ENCODE results near the gene PLEKHA4. TPM values are rescaled to one million over a fixed set of nuclear protein-coding genes. Genes with fewer than 3 reads are reported as not detected.
A peak's percentile ranks its signal among the peaks of the same experiment; 100 is the strongest.

The PLEKHA4 gene
- total and polyA plus RNA-seq, 2 of the 13 experiments (the other 11 are each of a cell fraction or from before 2014, with no cell fraction given): 4.8 to 6.0 TPM

DNA sequence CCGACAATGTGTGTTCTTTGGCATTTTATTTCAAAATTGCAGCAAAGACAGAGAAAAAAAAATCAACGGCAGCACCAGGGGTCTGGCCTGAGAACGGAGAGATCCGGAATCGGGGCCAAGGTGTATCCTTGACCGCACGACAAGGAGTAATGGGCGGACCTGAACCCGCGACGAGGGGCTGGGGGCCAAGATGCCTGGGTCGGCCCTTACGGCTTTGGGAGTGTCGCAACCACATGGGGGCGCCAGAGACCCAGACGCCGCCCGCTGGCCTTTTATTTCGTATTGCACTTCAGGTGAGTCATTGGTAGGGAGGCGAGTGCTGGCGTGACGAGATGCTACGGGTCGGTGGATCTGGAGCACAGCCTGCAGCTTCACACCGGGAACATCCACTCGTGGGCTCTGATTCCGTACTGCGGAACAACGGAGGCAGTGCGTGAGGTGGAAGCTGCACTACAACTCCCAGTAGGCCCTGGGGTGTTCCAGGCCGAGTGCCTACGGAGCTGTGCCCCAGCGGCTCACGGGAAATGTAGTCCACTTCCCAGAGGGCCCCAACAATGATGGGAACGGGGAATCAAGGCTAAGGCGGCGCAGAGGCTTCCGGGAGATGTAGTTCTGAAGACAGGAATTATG lies 73.2 kb downstream of the PLEKHA4 start (continued):
- TF ChIP-seq, protein P1, sequence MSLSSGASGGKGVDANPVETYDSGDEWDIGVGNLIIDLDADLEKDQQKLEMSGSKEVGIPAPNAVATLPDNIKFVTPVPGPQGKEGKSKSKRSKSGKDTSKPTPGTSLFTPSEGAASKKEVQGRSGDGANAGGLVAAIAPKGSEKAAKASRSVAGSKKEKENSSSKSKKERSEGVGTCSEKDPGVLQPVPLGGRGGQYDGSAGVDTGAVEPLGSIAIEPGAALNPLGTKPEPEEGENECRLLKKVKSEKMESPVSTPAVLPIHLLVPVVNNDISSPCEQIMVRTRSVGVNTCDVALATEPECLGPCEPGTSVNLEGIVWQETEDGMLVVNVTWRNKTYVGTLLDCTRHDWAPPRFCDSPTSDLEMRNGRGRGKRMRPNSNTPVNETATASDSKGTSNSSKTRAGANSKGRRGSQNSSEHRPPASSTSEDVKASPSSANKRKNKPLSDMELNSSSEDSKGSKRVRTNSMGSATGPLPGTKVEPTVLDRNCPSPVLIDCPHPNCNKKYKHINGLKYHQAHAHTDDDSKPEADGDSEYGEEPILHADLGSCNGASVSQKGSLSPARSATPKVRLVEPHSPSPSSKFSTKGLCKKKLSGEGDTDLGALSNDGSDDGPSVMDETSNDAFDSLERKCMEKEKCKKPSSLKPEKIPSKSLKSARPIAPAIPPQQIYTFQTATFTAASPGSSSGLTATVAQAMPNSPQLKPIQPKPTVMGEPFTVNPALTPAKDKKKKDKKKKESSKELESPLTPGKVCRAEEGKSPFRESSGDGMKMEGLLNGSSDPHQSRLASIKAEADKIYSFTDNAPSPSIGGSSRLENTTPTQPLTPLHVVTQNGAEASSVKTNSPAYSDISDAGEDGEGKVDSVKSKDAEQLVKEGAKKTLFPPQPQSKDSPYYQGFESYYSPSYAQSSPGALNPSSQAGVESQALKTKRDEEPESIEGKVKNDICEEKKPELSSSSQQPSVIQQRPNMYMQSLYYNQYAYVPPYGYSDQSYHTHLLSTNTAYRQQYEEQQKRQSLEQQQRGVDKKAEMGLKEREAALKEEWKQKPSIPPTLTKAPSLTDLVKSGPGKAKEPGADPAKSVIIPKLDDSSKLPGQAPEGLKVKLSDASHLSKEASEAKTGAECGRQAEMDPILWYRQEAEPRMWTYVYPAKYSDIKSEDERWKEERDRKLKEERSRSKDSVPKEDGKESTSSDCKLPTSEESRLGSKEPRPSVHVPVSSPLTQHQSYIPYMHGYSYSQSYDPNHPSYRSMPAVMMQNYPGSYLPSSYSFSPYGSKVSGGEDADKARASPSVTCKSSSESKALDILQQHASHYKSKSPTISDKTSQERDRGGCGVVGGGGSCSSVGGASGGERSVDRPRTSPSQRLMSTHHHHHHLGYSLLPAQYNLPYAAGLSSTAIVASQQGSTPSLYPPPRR (CRISPR knock-in tag; IDR thresholded peaks at IDR 0.05; ENCODE audit: borderline replicate concordance): no peak
- TF ChIP-seq U2AF1 (optimal IDR thresholded peaks at IDR 0.05; ENCODE audit: low read depth, low read length): no peak
- TF ChIP-seq ZBTB42 (CRISPR knock-in tag; IDR thresholded peaks at IDR 0.05): no peak
- no peak for TF ChIP-seq PHF20 (CRISPR knock-in tag; IDR thresholded peaks at IDR 0.05)
- no peak for TF ChIP-seq ZNF343 (CRISPR knock-in tag; IDR thresholded peaks at IDR 0.05)
- 0 out of 2 replicates have a peak, but pooled peaks have one; percentile 31 for TF ChIP-seq ZFP1 (CRISPR knock-in tag; IDR thresholded peaks at IDR 0.05)
- no peak for TF ChIP-seq CCDC6 (CRISPR knock-in tag; IDR thresholded peaks at IDR 0.05)
- no peak for TF ChIP-seq ZNF138 (CRISPR knock-in tag; IDR thresholded peaks at IDR 0.05; ENCODE audit: low read depth)
- no peak for TF ChIP-seq GPN1 (CRISPR knock-in tag; IDR thresholded peaks at IDR 0.05; ENCODE audit: borderline replicate concordance)
- 0 out of 2 replicates have a peak, but pooled peaks have one; percentile 41 for TF ChIP-seq MED1 (CRISPR knock-in tag; IDR thresholded peaks at IDR 0.05)
- no peak for TF ChIP-seq DNMT1 (CRISPR knock-in tag; IDR thresholded peaks at IDR 0.05)
- TF ChIP-seq PHB2 (IDR thresholded peaks at IDR 0.05; ENCODE audit: partially characterized antibody): no peak
- TF ChIP-seq, protein P2, sequence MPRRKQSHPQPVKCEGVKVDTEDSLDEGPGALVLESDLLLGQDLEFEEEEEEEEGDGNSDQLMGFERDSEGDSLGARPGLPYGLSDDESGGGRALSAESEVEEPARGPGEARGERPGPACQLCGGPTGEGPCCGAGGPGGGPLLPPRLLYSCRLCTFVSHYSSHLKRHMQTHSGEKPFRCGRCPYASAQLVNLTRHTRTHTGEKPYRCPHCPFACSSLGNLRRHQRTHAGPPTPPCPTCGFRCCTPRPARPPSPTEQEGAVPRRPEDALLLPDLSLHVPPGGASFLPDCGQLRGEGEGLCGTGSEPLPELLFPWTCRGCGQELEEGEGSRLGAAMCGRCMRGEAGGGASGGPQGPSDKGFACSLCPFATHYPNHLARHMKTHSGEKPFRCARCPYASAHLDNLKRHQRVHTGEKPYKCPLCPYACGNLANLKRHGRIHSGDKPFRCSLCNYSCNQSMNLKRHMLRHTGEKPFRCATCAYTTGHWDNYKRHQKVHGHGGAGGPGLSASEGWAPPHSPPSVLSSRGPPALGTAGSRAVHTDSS (CRISPR knock-in tag; conservative IDR thresholded peaks at IDR 0.05): no peak
- TF ChIP-seq ZFAT (CRISPR knock-in tag; conservative IDR thresholded peaks at IDR 0.05): no peak
- TF ChIP-seq MLLT10 (CRISPR knock-in tag; IDR thresholded peaks at IDR 0.05): no peak
- TF ChIP-seq GATAD2A (CRISPR knock-in tag; IDR thresholded peaks at IDR 0.05): peak; percentile 66
- no peak for TF ChIP-seq ZNF260 (CRISPR knock-in tag; IDR thresholded peaks at IDR 0.05; ENCODE audit: borderline replicate concordance, low read depth)
- no peak for TF ChIP-seq ZNF432 (CRISPR knock-in tag; IDR thresholded peaks at IDR 0.05; ENCODE audit: borderline replicate concordance)
- TF ChIP-seq, protein P3, sequence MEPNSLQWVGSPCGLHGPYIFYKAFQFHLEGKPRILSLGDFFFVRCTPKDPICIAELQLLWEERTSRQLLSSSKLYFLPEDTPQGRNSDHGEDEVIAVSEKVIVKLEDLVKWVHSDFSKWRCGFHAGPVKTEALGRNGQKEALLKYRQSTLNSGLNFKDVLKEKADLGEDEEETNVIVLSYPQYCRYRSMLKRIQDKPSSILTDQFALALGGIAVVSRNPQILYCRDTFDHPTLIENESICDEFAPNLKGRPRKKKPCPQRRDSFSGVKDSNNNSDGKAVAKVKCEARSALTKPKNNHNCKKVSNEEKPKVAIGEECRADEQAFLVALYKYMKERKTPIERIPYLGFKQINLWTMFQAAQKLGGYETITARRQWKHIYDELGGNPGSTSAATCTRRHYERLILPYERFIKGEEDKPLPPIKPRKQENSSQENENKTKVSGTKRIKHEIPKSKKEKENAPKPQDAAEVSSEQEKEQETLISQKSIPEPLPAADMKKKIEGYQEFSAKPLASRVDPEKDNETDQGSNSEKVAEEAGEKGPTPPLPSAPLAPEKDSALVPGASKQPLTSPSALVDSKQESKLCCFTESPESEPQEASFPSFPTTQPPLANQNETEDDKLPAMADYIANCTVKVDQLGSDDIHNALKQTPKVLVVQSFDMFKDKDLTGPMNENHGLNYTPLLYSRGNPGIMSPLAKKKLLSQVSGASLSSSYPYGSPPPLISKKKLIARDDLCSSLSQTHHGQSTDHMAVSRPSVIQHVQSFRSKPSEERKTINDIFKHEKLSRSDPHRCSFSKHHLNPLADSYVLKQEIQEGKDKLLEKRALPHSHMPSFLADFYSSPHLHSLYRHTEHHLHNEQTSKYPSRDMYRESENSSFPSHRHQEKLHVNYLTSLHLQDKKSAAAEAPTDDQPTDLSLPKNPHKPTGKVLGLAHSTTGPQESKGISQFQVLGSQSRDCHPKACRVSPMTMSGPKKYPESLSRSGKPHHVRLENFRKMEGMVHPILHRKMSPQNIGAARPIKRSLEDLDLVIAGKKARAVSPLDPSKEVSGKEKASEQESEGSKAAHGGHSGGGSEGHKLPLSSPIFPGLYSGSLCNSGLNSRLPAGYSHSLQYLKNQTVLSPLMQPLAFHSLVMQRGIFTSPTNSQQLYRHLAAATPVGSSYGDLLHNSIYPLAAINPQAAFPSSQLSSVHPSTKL (CRISPR knock-in tag; IDR thresholded peaks at IDR 0.05): 0 out of 2 replicates have a peak, but pooled peaks have one; percentile 15
- no peak for TF ChIP-seq SMYD3 (CRISPR knock-in tag; IDR thresholded peaks at IDR 0.05)
